Measurements from ENCODE around the gene OSBPL2. TPM values are rescaled to one million over a fixed set of nuclear protein-coding genes. Genes with fewer than 3 reads are reported as not detected.

OSBPL2 gene
- total and polyA plus RNA-seq, 11 donors: 20.0 to 57.9 (median 38.3) TPM

DNA sequence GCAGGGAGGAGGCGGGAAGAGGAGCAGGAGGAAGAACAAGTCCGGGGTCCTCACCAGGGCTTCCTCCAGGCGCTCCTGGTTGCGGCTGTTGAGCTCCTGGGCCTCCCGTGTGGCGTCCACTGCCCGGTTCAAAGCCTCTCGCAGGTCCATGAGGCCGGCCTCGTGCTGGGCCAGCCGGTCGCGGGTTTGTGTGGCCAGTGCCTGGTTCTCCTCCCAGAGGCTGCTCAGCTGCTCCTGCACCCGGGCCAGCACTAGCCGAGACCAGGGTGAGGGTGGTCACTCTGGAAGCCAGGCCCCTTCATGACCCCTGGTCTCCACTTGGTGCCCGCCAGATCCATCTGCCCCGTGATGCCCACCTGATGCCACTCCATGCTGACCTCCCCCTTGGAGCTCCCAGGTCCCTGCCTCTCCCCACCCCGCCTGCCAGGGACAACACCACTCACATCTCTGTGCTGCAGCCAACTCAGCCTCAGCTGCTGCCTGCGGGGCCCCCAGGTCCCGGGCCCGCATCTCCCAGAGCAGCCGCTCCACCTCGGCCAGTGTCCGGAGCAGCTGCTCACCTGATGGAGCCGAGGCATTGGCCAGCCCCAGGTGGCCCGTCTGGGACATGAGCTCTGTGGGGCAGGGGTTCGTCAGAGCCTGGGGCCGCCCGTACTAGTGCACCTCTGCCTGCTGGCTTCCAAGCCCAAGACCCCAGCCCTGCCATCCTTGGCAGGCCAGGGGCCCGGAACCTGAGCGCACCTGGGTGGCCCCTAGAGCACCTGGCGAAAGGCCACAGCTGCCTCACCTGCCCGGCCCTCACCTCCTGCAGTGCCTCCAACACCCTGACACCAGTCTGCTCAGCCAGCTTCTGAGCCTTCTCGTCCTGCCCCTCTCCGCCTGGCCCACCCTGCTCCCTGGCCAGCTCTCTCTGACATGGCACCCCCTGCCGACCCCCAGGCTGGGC, 80.4 kb downstream of the OSBPL2 start:
- H3K27me3 ChIP-seq: no peaks in the 10 kb centered on the region
- ATAC-seq: no peak
- DNase-seq: peak in 1 of 5 donors; percentile 25

DNA sequence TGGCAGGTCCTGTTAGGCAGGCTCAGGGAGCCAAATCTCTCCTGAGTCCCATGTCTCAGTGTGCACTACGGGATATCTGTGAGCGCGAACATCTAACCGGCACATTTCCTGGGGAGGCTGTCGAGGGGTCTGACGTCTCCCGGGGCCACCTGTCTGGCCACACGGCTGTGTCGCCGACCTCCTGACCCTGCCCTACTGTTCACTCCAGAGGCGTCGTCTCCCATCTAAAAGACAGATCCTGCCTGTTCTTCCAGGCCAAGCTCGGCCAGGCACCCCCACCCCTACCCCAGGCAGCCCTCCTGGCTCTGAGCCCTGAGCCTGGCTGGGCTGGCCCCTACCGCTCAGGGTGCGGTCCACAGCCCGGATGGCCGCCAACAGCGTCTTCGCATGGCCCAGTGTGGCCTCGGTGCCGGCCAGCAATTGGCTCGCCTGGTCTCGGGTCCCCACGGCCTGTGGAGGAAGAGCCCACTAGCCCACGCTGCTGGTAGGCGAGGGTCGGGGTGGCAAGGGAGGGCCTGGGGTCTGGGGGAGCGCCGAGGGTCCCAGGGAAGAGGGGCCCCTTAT, 81.1 kb downstream of the OSBPL2 start:
- intact Hi-C loops (cut with DNase I): no loop called here
- WGBS, 4 donors: 76 to 88% (median 85%) methylated on average over 19 to 29 of the region's 29 CpGs
- H3K4me1 ChIP-seq: no peaks in the 10 kb centered on the region
- no peak overlapping the region for H3K4me3 ChIP-seq
- DNase-seq (peak in 1 of 5 donors; percentile 62), ATAC-seq (no peak)
- no peaks in the 10 kb centered on the region for H3K9me3 ChIP-seq
- no peaks in the 10 kb centered on the region for H3K27me3 ChIP-seq
- peak overlapping the region in 1 of 12 donors; percentile 38 for H3K27ac ChIP-seq
- H3K36me3 ChIP-seq: peaks cover 3 to 83% (median 70%) of the 10 kb centered on the region in 9 donors
- TF ChIP-seq, protein P1, sequence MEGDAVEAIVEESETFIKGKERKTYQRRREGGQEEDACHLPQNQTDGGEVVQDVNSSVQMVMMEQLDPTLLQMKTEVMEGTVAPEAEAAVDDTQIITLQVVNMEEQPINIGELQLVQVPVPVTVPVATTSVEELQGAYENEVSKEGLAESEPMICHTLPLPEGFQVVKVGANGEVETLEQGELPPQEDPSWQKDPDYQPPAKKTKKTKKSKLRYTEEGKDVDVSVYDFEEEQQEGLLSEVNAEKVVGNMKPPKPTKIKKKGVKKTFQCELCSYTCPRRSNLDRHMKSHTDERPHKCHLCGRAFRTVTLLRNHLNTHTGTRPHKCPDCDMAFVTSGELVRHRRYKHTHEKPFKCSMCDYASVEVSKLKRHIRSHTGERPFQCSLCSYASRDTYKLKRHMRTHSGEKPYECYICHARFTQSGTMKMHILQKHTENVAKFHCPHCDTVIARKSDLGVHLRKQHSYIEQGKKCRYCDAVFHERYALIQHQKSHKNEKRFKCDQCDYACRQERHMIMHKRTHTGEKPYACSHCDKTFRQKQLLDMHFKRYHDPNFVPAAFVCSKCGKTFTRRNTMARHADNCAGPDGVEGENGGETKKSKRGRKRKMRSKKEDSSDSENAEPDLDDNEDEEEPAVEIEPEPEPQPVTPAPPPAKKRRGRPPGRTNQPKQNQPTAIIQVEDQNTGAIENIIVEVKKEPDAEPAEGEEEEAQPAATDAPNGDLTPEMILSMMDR (IDR thresholded peaks at IDR 0.05): no peak
- TF ChIP-seq POLR2A (IDR thresholded peaks at IDR 0.05): no peak

More for the DNA sequence above, 80.4 kb downstream of the OSBPL2 start:
- 88 to 93% (median 92%) methylated on average over 27 to 36 of the region's 36 CpGs for WGBS, 4 donors
- Histone ChIP-seq H3K9me3 (no peaks in the 10 kb centered on the region), H3K4me1 (no peaks in the 10 kb centered on the region), H3K36me3 (peaks cover 3 to 80% (median 67%) of the 10 kb centered on the region in 9 donors), H3K27ac (peak overlapping the region in 1 of 12 donors; percentile 22), H3K4me3 (no peak overlapping the region)
- TF ChIP-seq POLR2A (IDR thresholded peaks at IDR 0.05): no peak
- TF ChIP-seq, protein P1 (IDR thresholded peaks at IDR 0.05): no peak
- intact Hi-C loops (cut with DNase I): no loop called here

DNA sequence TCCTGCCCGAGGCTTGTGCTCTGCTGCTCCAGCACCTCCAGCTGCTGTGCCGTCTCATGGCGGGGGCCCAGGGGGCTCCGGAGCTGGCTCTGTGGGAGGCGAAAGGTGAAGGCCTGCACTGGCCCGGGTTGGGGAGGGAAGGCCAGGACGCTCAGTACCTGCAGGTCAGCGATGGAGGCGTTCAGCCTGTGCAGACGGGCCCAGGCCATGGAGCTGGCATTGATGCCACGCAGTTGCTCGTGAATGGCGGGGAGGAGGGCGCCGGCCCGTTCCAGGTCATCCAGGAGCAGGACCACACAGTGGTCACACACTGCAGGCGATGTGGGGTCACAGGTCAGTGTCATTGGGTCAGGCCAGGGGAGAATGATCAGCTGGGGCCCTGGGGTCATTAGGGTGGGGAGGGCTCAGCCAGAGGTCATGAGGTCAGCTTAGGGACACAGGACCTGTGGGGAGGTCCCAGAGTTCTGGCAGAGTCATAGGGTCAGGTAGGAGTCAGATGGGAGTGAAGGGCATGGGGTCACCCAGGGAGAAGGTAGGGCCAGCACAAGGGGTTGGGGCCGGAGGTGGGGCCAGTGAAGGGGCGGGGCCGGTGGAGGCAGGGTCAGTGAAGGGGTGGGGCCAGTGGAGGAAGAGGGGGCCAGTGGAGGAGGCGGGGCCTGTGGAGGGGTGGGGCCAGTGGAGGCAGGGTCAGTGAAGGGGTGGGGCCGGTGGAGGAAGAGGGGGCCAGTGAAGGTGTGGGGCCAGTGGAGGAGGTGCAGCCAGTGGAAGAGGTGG, 82.4 kb downstream of the OSBPL2 start:
- no peak for TF ChIP-seq POLR2A (IDR thresholded peaks at IDR 0.05)
- TF ChIP-seq, protein P1 (IDR thresholded peaks at IDR 0.05): no peak
- no peaks in the 10 kb centered on the region for H3K9me3 ChIP-seq
- WGBS, 4 donors: 90 to 95% (median 93%) methylated on average over 15 to 22 of the region's 22 CpGs
- peaks cover 3 to 82% (median 68%) of the 10 kb centered on the region in 9 donors for H3K36me3 ChIP-seq
- H3K4me1 ChIP-seq: no peaks in the 10 kb centered on the region
- H3K27ac ChIP-seq: peak overlapping the region in 1 of 12 donors; percentile 62
- ATAC-seq (peak; percentile 3 to 22 (median 9)), DNase-seq (no peak)
- no peak overlapping the region for H3K4me3 ChIP-seq
- intact Hi-C loops (cut with DNase I): no loop called here
- H3K27me3 ChIP-seq: no peaks in the 10 kb centered on the region
